GM21390 (cell line): Measurements from ENCODE around the gene TPRA1.
"Not testable (repeated sequence)": the region's sequence is repeated elsewhere in the genome, so short reads cannot be mapped to it uniquely, and the experiment has no call there.

ENCODE experiments used
- ATAC-seq: cut with Tn5 transposase; IDR thresholded peaks from one replicate; pipeline ENCODE4 v1.9.1; 2021; ENCODE audit not compliant: unreplicated experiment

TPRA1 gene

DNA sequence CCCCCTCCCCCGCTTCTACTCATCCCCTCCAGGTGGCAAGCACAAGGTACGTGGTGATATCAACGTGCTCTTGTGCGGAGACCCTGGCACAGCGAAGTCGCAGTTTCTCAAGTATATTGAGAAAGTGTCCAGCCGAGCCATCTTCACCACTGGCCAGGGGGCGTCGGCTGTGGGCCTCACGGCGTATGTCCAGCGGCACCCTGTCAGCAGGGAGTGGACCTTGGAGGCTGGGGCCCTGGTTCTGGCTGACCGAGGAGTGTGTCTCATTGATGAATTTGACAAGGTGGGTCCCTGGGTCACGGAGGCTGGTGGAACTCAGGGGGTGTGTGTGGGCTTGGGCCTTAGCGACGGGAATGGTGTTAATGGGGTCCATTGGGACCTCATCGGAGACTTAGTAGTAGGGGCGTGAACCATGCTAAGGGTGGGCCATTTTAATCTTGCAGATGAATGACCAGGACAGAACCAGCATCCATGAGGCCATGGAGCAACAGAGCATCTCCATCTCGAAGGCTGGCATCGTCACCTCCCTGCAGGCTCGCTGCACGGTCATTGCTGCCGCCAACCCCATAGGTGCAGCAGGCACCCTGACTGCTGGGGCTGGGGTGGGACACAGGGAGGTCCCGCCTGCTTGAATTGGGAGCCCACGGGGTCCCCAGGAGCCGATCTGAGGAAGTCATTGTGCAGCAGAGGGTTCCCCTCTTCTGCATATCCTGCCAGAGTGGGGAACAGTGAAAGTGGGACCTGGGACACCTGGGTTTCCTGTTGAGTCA lies 26.5 kb upstream of the TPRA1 start:
- no peak for ATAC-seq

DNA sequence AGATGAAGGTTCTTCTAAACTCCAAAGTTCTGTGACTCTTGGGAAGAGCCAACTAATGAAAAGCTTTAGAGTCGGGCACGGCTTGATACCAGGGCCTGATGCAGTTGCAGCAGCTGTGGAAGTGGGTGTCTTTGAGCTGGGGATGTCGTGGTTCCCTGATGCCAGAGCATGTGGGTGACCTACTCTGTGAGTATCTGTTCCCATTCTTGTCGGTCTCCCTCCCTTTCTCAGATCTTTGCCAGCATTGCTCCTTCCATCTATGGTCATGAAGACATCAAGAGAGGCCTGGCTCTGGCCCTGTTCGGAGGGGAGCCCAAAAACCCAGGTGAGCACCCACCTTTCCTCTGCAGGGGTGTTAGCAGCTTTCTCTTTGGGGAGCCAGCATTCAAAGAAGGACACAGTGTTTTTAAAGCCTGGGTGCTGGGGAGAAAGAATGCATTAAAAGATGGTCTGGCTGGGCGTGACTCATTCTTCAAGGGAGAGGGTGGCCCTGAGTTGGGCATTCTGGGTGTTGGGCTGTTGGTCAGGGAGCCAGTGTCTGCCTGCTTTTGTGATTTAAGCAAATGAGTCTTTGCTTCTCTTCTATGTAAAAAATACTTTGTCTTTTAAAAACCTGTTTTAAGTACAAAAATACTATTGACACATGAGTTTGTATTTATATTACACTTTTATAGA lies 25.2 kb upstream of the TPRA1 start:
- ATAC-seq = no peak

DNA sequence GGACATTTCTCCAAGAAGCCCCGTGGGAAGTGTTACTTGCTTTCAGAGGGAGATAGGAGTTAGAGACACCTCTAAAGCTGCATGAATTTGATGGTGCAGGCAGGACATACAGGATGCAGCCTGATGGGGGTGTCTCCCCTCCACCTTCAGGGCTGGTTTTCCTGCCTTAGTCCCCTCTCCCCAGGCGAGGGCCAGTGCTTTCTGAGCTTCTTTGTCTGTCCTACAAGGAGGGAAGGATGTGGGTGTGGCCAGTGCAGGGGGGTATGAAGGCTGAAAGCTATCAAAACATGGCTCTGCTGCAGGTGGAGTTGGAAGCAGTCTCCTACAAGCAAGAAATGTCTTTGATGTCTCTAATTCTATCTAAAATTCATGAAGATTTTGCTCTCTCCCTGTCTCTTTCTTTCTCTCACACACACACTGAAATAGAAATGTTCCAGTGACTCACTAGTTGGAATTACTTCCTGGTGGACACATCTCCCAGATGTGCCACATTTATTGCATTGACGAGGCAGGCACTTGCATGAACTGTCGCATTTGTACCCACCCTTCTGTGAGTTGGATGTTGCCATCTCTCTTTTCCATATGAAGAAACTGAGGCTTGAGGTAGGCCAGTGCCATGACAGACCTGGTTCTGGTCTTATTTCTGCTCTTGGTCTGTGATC lies 24.5 kb upstream of the TPRA1 start:
- ATAC-seq = no peak

DNA sequence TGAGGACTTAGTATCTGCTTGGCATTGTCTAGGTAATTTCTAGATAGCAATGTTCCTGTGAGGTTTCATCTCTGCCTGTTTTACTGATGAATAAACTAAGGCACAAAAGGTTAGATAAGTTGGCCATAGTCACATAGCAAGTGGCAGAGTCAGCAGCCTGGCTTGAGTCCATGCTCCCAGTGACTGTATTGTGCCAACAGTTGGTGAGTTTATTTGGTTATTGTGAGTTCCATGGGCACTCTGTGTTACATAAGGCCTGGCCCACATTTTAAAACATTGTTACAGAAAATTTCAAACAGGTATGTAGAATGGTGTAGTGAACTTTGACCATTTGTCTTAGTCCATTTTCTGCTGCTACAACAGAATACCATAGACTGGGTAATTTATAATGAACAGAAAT lies 22.9 kb upstream of the TPRA1 start:
- ATAC-seq = no peak

DNA sequence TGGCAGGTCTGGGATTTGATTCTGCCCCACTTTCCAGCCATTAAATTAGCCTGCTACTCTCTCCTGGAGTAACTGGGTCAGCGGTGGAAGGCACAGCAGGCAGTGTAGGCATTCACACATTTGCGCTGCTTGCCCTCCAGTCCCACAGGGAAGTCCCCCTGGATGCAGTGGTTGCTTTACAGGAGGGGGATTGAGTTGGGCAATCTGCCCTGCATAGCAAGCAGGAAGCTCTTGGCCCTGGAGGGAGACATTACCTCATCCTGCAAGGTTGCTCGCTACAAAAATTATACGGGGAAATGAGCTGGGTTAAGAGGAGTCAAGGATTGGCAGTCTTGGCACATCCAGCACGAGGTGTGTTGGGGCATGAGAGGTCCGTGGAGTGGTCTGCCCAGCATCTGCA lies 22.4 kb upstream of the TPRA1 start:
- no peak for ATAC-seq

DNA sequence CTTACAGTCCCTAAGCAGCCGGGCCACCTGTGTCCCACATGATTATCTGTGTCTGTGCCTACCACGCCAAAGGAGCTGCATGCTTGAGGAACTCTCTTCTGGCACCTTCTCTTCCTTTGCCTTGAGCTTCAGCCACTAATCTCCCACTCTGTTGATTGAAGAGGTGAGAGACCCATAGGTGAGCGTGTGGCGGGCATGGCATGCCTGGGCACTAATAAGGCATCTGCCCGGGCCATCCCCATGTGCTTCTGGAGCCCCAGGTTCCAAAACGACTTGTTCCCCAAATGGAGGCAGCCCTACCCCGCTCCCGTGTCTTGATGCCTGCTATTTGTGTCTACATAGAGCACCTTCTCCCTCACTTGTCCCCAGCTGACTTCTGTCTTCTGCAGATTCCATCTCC lies 20.7 kb upstream of the TPRA1 start:
- ATAC-seq = no peak

DNA sequence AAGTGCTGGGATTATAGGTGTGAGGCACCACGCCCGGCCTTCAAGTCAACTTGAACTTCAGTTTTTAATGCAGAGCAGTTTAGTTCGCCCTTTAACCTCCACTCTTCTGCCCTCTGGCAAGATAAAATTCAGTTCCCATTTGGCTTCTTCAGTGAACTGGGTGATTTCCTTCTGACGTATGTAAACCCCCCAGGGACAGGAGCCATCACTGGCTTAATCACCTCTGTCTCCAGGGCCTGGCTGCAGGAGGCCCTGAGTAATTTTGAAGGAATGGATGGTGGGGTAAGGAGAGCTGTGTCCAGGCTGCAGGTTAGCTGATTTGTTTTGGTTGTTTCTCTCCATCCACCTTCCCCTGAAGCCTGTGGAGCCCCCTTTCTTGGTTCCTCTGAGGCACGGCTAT lies 19.6 kb upstream of the TPRA1 start:
- ATAC-seq = no peak

DNA sequence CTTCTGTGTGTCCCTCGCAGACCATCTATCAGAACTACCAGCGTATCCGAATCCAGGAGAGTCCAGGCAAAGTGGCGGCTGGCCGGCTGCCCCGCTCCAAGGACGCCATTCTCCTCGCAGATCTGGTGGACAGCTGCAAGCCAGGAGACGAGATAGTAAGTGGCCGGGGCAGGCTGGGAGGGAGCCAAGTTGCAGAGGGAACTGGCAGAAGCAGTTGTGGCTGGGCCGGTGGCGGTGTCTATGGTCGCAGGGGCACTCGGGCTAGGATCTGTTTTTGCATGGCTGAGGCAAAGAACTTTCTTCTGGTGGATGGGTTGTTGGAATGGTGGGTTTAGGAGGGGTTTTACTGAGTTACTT lies 17.8 kb upstream of the TPRA1 start:
- ATAC-seq = no peak

DNA sequence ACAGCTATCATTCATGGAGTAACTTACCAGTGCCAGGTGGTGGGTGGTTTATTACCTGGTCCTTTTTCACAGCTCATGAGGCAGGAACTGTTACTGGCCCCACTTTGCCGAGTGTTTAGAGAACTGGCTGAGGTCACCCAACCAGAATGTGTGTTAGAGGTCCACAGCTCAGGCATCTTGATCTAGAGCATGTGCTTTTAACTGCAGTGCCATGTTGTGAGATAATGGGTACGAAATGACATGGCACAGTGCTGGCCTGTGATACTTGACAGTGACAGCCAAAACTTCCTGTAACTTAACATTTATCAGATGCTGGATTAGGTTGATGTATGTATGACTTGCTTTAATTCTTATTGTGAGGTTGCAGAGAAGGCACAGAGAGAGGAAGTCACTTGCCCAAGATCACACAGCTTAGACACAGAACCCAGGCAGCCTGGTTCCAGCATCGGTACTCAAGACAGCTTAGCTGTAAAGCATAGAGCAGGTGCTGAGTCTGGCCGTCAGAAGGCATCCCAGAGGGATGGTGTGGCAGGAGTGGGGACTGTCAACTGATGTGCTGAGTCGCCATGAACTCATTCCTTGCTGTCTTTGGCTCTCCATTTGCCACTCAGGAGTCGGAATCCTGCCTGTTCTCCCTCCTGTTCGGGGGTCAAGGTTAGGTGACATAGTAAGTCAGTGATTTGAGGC lies 17.3 kb upstream of the TPRA1 start:
- ATAC-seq = no peak

DNA sequence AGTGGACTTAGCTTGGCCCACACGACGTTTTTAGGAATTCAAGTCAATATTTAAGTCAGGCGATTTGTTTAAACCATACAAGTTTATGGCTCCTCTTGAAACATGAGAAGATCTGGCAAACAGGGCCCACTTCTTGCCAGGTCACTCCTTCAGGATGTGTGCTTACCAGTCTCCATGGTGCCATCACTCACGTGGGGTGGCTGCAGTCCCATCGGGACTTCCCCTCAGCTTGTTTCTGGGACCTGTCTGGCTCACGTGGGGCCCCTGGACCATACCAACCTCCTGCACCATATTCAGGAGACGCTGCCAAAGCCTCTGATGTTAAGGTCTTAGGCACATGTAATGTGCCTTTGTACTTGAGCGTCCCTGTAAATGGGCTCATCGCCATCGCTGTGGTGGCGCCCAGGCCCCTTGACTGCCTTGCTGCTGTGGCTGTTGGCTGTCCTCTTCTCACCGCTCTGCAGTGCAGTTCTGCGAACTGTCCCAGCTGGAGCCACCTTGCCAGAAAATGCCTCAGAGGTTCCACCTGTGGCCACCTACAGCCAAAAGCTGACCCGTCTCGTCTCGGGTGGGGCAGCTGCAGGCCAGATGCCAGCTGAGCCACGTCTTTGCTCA lies 16.6 kb upstream of the TPRA1 start:
- no peak for ATAC-seq

DNA sequence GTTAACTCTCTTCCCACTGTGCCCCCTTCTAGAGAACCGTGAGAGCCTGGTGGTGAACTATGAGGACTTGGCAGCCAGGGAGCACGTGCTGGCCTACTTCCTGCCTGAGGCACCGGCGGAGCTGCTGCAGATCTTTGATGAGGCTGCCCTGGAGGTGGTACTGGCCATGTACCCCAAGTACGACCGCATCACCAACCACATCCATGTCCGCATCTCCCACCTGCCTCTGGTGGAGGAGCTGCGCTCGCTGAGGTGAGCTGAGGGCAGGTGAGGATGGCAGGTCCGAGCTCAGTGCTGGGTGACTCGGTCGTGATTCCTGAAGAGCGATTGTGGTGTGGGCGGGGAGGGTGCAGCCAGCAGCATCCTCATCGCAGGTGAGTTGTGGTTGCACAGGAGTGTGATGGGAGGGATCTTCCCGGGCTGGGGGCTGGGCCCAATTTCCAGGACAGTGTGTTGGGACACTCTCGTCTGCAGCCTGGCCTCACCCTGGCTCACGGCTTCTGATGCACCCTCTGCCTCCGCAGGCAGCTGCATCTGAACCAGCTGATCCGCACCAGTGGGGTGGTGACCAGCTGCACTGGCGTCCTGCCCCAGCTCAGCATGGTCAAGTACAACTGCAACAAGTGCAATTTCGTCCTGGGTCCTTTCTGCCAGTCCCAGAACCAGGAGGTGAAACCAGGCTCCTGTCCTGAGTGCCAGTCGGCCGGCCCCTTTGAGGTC lies 15.7 kb upstream of the TPRA1 start:
- no peak for ATAC-seq

DNA sequence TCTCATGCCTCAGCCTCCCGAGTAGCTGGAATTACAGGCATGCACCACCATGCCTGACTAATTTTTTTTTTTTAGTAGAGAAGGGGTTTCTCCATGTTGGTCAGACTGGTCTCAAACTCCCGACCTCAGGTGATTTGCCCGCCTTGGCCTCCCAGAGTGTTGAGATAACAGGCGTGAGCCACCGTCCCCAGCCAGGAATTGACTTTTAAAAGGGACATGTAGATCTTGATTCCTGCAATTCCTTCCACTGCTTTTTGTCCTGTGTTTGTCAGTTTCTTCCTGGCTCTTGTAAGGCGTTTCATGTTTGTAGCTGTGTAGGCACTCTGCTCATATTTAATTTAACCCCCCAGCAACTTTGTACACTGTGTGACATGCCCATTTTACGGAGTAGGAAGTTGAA lies 15.0 kb upstream of the TPRA1 start:
- ATAC-seq = not testable (repeated sequence)

DNA sequence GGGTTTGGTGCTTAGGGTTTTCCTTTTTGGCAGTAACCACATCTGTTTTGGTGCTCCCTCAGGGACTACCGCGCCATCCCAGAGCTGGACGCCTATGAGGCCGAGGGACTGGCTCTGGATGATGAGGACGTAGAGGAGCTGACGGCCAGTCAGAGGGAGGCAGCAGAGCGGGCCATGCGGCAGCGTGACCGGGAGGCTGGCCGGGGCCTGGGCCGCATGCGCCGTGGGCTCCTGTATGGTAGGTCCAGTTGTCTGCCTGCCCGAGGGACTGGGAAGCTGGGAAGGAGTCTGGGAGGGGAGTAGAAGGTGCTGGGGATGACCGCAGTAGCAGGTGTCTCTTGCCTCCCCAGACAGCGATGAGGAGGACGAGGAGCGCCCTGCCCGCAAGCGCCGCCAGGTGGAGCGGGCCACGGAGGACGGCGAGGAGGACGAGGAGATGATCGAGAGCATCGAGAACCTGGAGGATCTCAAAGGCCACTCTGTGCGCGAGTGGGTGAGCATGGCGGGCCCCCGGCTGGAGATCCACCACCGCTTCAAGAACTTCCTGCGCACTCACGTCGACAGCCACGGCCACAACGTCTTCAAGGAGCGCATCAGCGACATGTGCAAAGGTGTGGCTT lies 14.1 kb upstream of the TPRA1 start:
- no peak for ATAC-seq

DNA sequence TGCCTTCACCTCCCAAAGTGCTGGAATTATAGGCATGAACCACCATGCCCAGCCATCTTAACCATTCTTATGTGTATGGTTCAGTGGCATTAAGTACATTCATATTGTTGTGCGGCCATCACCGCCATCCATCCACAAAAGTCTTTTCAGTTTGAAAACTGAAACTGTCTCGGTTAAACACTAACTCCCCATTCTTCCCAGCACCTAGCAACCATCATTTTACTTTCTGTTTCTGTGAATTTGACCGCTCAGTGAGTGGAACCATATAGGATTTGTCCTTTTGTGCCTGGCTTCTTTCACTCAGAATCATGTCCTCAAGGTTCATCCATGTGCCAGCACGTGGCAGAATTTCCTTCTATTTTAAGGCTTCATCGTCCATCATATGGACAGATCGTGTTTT lies 13.5 kb upstream of the TPRA1 start:
- no peak for ATAC-seq

DNA sequence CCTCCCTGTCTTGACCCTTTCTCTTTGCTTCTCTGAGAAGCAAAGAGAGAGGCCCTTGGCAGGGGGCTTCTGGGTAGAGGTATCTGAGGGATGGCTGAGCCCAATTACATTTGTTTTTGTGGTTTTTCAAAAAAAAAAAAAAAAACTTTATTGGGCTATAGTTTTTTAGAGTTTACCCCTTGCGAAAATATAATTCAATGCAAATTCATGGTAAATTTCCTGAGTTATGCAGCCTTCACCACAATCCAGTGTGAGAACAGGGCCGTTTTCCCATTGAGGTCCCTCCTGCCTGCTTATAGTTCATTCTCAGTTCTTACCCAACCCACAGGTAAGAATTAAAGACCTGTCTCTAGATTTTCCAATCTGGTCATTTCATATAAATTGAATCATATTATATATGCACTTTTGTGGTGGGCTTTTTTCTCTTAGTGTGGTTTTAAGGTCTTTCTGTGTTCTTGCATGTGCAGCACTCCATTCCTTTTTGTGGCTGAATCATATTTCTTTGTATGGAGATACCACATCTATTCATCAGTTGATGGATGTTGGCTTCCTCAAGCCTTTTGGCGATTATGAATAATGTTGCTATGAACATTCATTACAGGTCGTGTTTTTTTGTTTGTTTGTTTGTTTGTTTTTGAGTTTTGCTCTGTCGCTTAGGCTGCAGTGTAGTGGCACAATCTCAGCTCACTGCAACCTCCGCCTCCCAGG lies 10.4 kb upstream of the TPRA1 start:
- no peak for ATAC-seq

DNA sequence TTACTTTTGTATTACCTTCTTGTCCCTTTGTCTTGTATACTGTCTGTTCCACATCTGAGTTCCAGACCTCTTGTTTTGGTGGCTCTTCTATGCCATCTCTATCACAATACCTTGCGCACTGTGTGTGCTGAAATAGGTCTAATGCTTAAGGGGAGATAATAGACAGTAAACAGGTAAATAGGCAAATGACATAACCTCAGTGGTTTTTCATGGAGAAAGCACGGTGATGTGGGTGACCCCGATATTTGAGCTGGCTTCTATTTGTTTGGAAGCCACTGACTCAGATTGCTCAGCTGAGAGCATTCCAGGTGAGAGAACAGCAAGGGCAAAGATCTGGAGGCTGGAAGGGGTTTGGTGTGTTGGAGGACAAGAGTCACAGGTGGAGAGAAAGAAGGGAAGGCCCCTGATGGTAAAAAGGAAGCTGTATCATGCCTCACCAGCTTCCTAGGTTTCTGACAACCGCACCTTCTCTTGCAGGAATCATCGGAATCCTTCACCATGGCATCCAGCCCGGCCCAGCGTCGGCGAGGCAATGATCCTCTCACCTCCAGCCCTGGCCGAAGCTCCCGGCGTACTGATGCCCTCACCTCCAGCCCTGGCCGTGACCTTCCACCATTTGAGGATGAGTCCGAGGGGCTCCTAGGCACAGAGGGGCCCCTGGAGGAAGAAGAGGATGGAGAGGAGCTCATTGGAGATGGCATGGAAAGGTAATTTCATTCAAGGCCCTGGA lies 8.5 kb upstream of the TPRA1 start:
- ATAC-seq = no peak

DNA sequence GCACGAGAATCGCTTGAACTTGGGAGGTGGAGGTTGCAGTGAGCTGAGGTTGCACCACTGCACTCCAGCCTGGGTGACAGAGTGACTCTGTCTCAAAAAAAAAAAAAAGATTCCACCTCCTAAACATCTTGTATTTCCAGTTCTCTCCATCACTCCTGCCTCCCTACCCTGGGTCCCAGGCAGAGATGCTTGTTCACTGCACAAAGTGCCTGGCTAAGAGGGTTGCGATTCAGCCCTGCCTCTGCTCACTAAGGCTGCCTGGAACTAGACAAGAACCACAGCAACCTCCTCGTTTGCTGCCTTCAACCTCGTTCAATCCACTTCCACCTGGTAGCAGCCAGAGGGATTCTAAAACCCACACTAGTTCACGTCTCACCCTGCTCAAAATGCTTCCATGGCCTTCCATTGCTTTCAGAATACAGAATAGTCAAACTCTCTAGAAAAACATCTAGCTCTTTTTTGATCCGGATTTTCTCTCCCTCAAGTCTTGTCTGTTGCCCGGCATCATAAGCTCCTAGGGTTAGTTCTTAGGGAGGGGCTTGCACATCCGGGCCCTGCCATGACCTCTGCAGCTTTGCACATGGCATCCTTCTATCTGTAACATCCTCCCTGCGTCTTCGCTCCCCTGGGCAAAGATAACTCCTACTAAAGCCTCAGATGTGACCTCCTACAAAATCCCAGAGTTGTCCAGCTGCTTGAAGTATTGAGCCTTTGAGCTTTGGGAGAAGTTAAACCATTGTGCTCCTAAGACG lies 6.7 kb upstream of the TPRA1 start:
- no peak for ATAC-seq

DNA sequence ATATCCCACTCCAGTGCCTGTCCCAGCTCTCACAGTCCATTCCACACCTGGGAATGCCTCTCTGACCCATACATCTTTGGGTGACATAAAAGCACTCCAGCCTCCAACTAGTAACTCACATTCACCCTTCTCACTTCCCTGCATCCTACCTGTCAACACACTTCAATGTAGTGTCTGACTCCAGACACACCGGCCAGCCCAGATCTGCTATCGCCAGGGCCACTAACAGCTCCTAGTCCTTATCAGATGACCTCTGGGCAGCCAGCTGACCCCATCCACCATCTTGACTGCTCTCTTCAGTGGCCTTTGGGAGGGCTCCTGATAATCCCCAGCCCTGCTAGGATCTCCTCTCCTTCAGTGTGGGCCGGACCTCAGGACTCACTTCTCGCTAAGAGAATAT lies 4.8 kb upstream of the TPRA1 start:
- ATAC-seq = no peak
